ENCODE results near the gene LDLRAD3. TPM values are rescaled to one million over a fixed set of nuclear protein-coding genes. Genes with fewer than 3 reads are reported as not detected.

Gene LDLRAD3
- total RNA-seq, 1 experiment from 2014 or later, result 19.0 TPM

DNA sequence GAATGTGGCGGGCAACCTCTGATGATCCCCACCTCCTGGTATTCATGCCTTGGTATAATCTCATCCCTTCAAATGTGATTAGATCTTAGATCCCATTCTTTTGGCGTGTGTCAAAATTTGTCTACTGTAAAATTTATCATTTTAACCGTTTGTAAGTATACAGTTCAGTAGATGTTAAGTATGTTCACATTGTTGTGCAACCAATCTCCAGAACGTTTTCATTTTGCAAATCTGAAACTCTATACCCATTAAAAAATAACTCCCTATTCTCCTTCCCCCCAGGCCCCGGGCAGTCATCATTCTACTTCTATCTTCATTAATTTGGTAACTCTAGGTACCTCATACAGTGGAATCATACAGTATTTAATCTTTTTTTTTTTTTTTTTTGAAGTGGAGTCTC is 159.0 kb downstream of the LDLRAD3 start:
- ChIA-PET RAD21 (ENCODE audit: low non-redundant PET in 1 of 2, low total read pairs in 2 of 2, uncharacterized antibody in 2 of 2, unreplicated experiment in 2 of 2) (no interaction called here), POLR2A (no interaction called here), CTCF (no interaction called here)
- no peaks in the 10 kb centered on the region for H3K27me3 ChIP-seq (ENCODE audit: insufficient read depth, low read length)
- DNase-seq (ENCODE audit: low read depth, low spot score), result no peak
- no peaks in the 10 kb centered on the region for H4K20me1 ChIP-seq (ENCODE audit: insufficient read depth)
- H3K9ac ChIP-seq (ENCODE audit: low read length), result no peak overlapping the region
- no peak overlapping the region for H2AFZ ChIP-seq (ENCODE audit: low read depth, low read length, poor library complexity, severe bottlenecking)
- no TSS peak for BruUV-seq (replicated peaks)
- no peaks in the 10 kb centered on the region; a peak in 1 of 4 replicates for H3K36me3 ChIP-seq (ENCODE audit: control insufficient read depth in 1 of 2, insufficient read depth in 2 of 2, low read length in 2 of 2)
- no peak overlapping the region for H3K4me3 ChIP-seq (replicated peaks in 1 of 2; ENCODE audit: low read depth in 1 of 2, low read length in 2 of 2)
- H3K4me2 ChIP-seq (ENCODE audit: low read length), result no peak overlapping the region
- TF ChIP-seq SP1 (IDR thresholded peaks at IDR 0.05; ENCODE audit: low read depth) (no peak), POLR2A (IDR thresholded peaks at IDR 0.05; ENCODE audit: borderline replicate concordance, extremely low read depth, insufficient read depth, insufficient read length) (no peak), CBX3 (IDR thresholded peaks at IDR 0.05; ENCODE audit: low read depth) (no peak), TCF7L2 (IDR thresholded peaks at IDR 0.05; ENCODE audit: borderline replicate concordance, extremely low read depth, insufficient read depth, insufficient read length) (no peak), YY1 (IDR thresholded peaks at IDR 0.05; ENCODE audit: extremely low read depth, insufficient replicate concordance, low read depth, low read length) (no peak), RAD21 (IDR thresholded peaks at IDR 0.05; ENCODE audit: low read depth) (no peak), ELF1 (IDR thresholded peaks at IDR 0.05; ENCODE audit: borderline replicate concordance, low read depth) (no peak), ZFX (IDR thresholded peaks at IDR 0.05) (no peak), EZH2phosphoT487 (IDR thresholded peaks at IDR 0.05; ENCODE audit: borderline replicate concordance) (no peak), CEBPB (IDR thresholded peaks at IDR 0.05; ENCODE audit: low read depth) (no peak), SIN3A (IDR thresholded peaks at IDR 0.05; ENCODE audit: low read depth) (no peak), FOSL1 (IDR thresholded peaks at IDR 0.05; ENCODE audit: low read depth) (no peak), EZH2 (IDR thresholded peaks at IDR 0.05) (no peak), EGR1 (IDR thresholded peaks at IDR 0.05; ENCODE audit: low read depth) (no peak)
- TF ChIP-seq, protein P1, sequence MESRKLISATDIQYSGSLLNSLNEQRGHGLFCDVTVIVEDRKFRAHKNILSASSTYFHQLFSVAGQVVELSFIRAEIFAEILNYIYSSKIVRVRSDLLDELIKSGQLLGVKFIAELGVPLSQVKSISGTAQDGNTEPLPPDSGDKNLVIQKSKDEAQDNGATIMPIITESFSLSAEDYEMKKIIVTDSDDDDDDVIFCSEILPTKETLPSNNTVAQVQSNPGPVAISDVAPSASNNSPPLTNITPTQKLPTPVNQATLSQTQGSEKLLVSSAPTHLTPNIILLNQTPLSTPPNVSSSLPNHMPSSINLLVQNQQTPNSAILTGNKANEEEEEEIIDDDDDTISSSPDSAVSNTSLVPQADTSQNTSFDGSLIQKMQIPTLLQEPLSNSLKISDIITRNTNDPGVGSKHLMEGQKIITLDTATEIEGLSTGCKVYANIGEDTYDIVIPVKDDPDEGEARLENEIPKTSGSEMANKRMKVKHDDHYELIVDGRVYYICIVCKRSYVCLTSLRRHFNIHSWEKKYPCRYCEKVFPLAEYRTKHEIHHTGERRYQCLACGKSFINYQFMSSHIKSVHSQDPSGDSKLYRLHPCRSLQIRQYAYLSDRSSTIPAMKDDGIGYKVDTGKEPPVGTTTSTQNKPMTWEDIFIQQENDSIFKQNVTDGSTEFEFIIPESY (IDR thresholded peaks at IDR 0.05; ENCODE audit: extremely low read depth, insufficient replicate concordance, low read length), result no peak
- TF ChIP-seq, protein P2, sequence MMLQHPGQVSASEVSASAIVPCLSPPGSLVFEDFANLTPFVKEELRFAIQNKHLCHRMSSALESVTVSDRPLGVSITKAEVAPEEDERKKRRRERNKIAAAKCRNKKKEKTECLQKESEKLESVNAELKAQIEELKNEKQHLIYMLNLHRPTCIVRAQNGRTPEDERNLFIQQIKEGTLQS (IDR thresholded peaks at IDR 0.05), result no peak
- TF ChIP-seq, protein P3, sequence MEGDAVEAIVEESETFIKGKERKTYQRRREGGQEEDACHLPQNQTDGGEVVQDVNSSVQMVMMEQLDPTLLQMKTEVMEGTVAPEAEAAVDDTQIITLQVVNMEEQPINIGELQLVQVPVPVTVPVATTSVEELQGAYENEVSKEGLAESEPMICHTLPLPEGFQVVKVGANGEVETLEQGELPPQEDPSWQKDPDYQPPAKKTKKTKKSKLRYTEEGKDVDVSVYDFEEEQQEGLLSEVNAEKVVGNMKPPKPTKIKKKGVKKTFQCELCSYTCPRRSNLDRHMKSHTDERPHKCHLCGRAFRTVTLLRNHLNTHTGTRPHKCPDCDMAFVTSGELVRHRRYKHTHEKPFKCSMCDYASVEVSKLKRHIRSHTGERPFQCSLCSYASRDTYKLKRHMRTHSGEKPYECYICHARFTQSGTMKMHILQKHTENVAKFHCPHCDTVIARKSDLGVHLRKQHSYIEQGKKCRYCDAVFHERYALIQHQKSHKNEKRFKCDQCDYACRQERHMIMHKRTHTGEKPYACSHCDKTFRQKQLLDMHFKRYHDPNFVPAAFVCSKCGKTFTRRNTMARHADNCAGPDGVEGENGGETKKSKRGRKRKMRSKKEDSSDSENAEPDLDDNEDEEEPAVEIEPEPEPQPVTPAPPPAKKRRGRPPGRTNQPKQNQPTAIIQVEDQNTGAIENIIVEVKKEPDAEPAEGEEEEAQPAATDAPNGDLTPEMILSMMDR (IDR thresholded peaks at IDR 0.05 in 2 of 3, conservative IDR thresholded peaks at IDR 0.05 in 1 of 3; ENCODE audit: borderline replicate concordance in 1 of 3, insufficient read depth in 1 of 3, low read depth in 2 of 3, low read length in 2 of 3), result no peak
- TF ChIP-seq, protein P4, sequence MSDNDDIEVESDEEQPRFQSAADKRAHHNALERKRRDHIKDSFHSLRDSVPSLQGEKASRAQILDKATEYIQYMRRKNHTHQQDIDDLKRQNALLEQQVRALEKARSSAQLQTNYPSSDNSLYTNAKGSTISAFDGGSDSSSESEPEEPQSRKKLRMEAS (IDR thresholded peaks at IDR 0.05), result no peak
- no peaks in the 10 kb centered on the region for H3K79me2 ChIP-seq (ENCODE audit: insufficient read depth, low read length)
- H3K9me2 ChIP-seq (ENCODE audit: insufficient read depth), result no peaks in the 10 kb centered on the region
- ATAC-seq, result no peak
- H3K9me3 ChIP-seq (ENCODE audit: control insufficient read depth in 1 of 2, insufficient read depth in 1 of 2, low read depth in 1 of 2, low read length in 2 of 2), result no peaks in the 10 kb centered on the region
- no peak overlapping the region for H3K27ac ChIP-seq (ENCODE audit: low read depth, low read length)
- H3K4me1 ChIP-seq (ENCODE audit: control insufficient read depth in 1 of 2, insufficient read depth in 2 of 2, low read length in 2 of 2), result no peaks in the 10 kb centered on the region
- intact Hi-C loops (cut with micrococcal nuclease), result no loop called here
